Activated naive CD4-positive, alpha-beta T cell treated with anti-CD3 and anti-CD28 coated beads, Interleukin-2, amount 10 ng/mL, durations not matched to agents 7 days and 5 days (primary cell): ENCODE measurements around the gene CASR.

ENCODE experiments used
- CTCF ChIA-PET: fragments of 350-600 bp; sonication (Branson Sonifier 250); formaldehyde crosslinking; loops from one replicate; lab custom pipeline; 2021; ENCODE audit warnings: antibody characterized with exemption; lab: Charles Lee
- DNase-seq: peaks from one replicate; pipeline ENCODE4 v3.0.0-alpha.2; 2020
- H3K27ac Mint-ChIP-seq: one replicate; pipeline ENCODE4 v1.8.0; 2021; ENCODE audit warnings: mild to moderate bottlenecking, moderate library complexity, mixed read lengths
- H3K27me3 Mint-ChIP-seq: one replicate; pipeline ENCODE4 v1.8.0; 2021; ENCODE audit warnings: mild to moderate bottlenecking, mixed read lengths
- H3K36me3 Mint-ChIP-seq: one replicate; pipeline ENCODE4 v1.8.0; 2021; ENCODE audit warnings: mixed read lengths
- H3K4me1 Mint-ChIP-seq: one replicate; pipeline ENCODE4 v1.8.0; 2021; ENCODE audit warnings: mixed read lengths
- H3K4me3 Mint-ChIP-seq: one replicate; pipeline ENCODE4 v1.8.0; 2021; ENCODE audit warnings: mild to moderate bottlenecking, moderate library complexity, mixed read lengths
- H3K9me3 Mint-ChIP-seq: one replicate; pipeline ENCODE4 v1.8.0; 2021; ENCODE audit warnings: mixed read lengths

CASR gene

DNA sequence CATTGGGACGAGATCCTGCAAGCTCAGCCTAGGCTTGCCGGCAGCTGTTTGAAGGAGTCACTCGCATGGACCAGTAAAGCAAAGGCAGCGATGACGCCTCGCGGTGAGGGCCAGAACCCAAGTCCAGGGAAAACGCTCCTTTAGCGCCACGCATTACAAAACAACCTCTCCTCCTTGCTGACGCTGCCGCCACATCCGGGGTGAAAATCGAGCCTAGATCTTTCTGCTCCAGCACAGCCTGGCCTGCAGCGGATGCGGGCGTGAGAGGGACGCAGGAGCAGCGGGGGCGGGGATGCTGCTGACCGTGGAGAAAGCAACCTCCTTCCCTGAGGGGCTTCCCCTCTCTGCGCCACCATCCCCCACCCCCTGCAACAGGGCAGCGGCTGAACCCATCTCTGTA, 46.7 kb downstream of the CASR start:
- no peak for DNase-seq
- CTCF ChIA-PET: no interaction called here
- peaks cover 33% of the 10 kb centered on the region for H3K27me3 Mint-ChIP-seq
- no peak overlapping the region for H3K4me3 Mint-ChIP-seq
- H3K36me3 Mint-ChIP-seq: no peaks in the 10 kb centered on the region
- no peaks in the 10 kb centered on the region for H3K9me3 Mint-ChIP-seq
- no peak overlapping the region for H3K27ac Mint-ChIP-seq
- peaks cover 19% of the 10 kb centered on the region for H3K4me1 Mint-ChIP-seq

GRCh38 chr3:122231465-122232157, 48.1 kb downstream of the CASR start:
- Mint-ChIP-seq H3K36me3 (no peaks in the 10 kb centered on the region), H3K27ac (no peak overlapping the region), H3K9me3 (no peaks in the 10 kb centered on the region), H3K4me3 (no peak overlapping the region), H3K4me1 (peaks cover 19% of the 10 kb centered on the region), H3K27me3 (peaks cover 33% of the 10 kb centered on the region)
- CTCF ChIA-PET: no interaction called here
- DNase-seq: no peak

GRCh38 chr3:122232485-122232884, 49.0 kb downstream of the CASR start:
- no peak for DNase-seq
- no peaks in the 10 kb centered on the region for H3K36me3 Mint-ChIP-seq
- H3K4me1 Mint-ChIP-seq: peaks cover 19% of the 10 kb centered on the region
- H3K27ac Mint-ChIP-seq: no peak overlapping the region
- peaks cover 33% of the 10 kb centered on the region for H3K27me3 Mint-ChIP-seq
- CTCF ChIA-PET: no interaction called here
- no peaks in the 10 kb centered on the region for H3K9me3 Mint-ChIP-seq
- H3K4me3 Mint-ChIP-seq: no peak overlapping the region

- Mint-ChIP-seq H3K4me3 (no peak overlapping the region), H3K27ac (peak overlapping the region; percentile 60), H3K4me1 (peaks cover 19% of the 10 kb centered on the region), H3K36me3 (no peaks in the 10 kb centered on the region), H3K27me3 (peaks cover 38% of the 10 kb centered on the region), H3K9me3 (no peaks in the 10 kb centered on the region)
- DNase-seq: no peak
- CTCF ChIA-PET: no interaction called here
These were observed 49.9 kb downstream of the CASR start for GRCh38 chr3:122233101-122233952.

GRCh38 chr3:122234117-122234516, 50.6 kb downstream of the CASR start:
- Mint-ChIP-seq H3K27ac (no peak overlapping the region), H3K9me3 (no peaks in the 10 kb centered on the region), H3K27me3 (peaks cover 39% of the 10 kb centered on the region), H3K4me1 (peaks cover 19% of the 10 kb centered on the region), H3K4me3 (no peak overlapping the region), H3K36me3 (no peaks in the 10 kb centered on the region)
- CTCF ChIA-PET: interaction anchor here (0.6 to 1.3 kb wide), 2 partner anchors 12 to 204 kb away, joined by 3 read pairs; no protein-coding TSS in a partner anchor
- DNase-seq: no peak

GRCh38 chr3:122235147-122235546, 51.7 kb downstream of the CASR start:
- Mint-ChIP-seq H3K4me3 (no peak overlapping the region), H3K4me1 (peaks cover 19% of the 10 kb centered on the region), H3K27me3 (peaks cover 46% of the 10 kb centered on the region), H3K36me3 (no peaks in the 10 kb centered on the region), H3K27ac (no peak overlapping the region), H3K9me3 (no peaks in the 10 kb centered on the region)
- DNase-seq: no peak
- CTCF ChIA-PET: interaction anchor here (1.3 kb wide), 1 partner anchor 11 kb away, joined by 3 read pairs; no protein-coding TSS in a partner anchor

DNA sequence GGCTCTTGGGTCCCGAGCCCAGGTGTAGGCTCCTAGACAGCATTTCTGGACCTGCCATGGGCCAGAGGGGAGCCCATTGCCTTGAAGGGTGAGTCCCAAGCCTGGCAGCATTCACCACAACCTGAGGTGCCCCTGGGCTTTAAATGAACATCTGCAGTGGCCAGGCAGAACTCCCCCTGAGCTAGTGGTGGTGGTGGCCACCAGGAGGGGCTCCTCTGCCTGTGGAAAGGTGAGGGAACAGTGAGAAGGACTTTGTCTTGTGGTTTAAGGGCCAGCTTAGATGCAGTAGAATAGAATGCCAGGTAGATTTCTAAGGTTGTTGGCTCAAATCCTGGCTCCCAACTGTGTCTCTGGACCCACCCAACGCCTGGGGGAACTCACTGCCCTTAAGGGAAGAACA, 55.6 kb downstream of the CASR start:
- no peak for DNase-seq
- no peaks in the 10 kb centered on the region for H3K9me3 Mint-ChIP-seq
- H3K27me3 Mint-ChIP-seq: peaks cover 43% of the 10 kb centered on the region
- H3K4me1 Mint-ChIP-seq: no peaks in the 10 kb centered on the region
- CTCF ChIA-PET: no interaction called here
- H3K4me3 Mint-ChIP-seq: no peak overlapping the region
- no peaks in the 10 kb centered on the region for H3K36me3 Mint-ChIP-seq
- H3K27ac Mint-ChIP-seq: no peak overlapping the region

DNA sequence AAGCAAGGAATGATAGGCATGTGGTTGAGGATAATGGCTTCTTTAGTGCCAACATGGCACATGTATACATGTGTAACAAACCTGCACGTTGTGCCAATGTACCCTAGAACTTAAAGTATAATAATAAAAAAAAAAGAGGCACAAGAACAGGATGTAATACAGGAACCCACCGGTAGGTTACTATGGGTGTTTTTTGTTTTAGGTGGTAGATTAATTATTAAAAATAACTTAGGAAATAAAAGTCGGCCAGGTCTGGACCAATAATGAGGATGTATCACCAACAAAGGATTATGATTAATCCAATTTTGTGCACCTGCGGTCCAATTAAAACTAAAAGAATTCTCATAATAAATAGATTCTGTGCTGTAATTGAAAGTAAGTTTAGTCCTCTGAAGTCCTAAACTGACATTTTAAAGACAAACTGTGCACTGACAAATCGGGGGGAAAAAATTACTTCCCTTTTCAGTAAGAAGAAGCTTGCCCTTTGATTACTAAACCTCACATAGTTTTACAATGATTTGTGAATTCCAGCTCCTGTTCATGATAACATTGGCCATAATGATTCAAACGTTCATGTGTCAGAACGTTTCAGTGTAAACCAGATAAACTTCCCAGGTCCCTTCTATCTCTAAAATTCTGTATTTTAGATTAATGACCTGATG, 62.2 kb downstream of the CASR start:
- H3K4me1 Mint-ChIP-seq: peaks cover 17% of the 10 kb centered on the region
- no peaks in the 10 kb centered on the region for H3K36me3 Mint-ChIP-seq
- H3K27ac Mint-ChIP-seq: no peak overlapping the region
- CTCF ChIA-PET: interaction anchor here (0.7 to 2.0 kb wide), 4 partner anchors 8 to 473 kb away, joined by 3 to 5 read pairs (median 3); no protein-coding TSS in a partner anchor
- H3K4me3 Mint-ChIP-seq: peak overlapping the region; percentile 63
- peaks cover 20% of the 10 kb centered on the region for H3K27me3 Mint-ChIP-seq
- no peaks in the 10 kb centered on the region for H3K9me3 Mint-ChIP-seq
- no peak for DNase-seq

DNA sequence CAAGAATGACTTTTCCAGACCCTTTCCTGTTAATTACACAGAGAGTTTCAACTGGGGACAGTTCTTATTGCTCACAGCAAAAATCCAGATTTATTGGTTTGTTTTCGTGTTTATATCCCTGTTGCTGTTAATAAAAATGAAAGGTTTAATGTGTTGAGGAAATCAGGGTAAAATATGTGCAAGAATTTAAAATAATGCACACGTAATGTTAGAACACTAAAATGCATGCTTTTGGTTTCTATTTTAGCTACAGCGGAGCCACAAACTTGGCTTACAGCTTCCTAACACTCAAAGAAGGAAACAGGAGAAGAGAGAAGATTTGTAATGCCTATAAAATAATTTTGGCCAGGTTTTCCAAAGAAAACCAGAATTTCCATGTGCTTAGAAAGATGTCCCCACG, 62.7 kb downstream of the CASR start:
- H3K27ac Mint-ChIP-seq: no peak overlapping the region
- CTCF ChIA-PET: interaction anchor here (0.6 to 2.0 kb wide), 6 partner anchors 9 to 1369 kb away, joined by 3 to 5 read pairs (median 3); no protein-coding TSS in a partner anchor
- H3K27me3 Mint-ChIP-seq: peaks cover 14% of the 10 kb centered on the region
- peaks cover 17% of the 10 kb centered on the region for H3K4me1 Mint-ChIP-seq
- H3K4me3 Mint-ChIP-seq: peak overlapping the region; percentile 63
- H3K9me3 Mint-ChIP-seq: no peaks in the 10 kb centered on the region
- H3K36me3 Mint-ChIP-seq: no peaks in the 10 kb centered on the region
- DNase-seq: no peak

DNA sequence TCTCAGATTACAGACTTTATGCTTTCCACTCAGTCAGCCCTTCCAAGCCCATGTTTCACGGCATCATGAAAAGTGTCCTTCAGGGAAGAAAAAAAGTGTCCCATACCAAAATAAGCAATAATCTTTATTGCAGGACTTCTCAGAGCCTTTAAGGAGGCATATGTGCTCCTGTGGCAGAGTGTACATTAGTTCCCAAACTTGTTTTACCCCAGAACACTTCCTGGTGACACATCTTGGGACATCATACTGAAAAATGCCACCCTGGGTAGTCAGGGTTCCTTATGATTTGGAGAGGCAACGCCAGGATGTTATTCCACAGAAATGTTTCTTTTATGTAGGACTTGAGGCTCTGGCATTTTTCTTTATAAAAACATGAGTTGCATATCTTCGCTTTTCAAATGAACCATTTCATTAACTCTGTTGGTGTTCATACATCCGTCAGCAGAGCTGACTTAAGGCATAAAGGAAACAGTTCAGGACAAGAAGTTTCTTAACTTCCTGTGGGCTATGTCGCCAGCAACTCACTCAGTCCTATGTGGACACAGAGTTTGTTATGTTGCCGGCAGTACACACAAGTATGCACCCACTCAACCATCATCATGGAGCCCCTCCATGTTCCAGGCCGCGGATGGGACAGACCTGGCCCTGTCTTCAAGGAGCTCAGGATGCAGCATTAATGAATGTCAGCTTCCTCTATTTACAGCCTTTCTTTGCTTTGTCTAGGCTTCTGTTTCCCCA, 63.8 kb downstream of the CASR start:
- Mint-ChIP-seq H3K9me3 (no peaks in the 10 kb centered on the region), H3K36me3 (no peaks in the 10 kb centered on the region), H3K27ac (no peak overlapping the region), H3K27me3 (peaks cover 10% of the 10 kb centered on the region), H3K4me3 (no peak overlapping the region), H3K4me1 (peaks cover 17% of the 10 kb centered on the region)
- CTCF ChIA-PET: interaction anchor here (1.4 to 2.1 kb wide), 4 partner anchors 8 to 147 kb away, joined by 3 to 7 read pairs (median 5); no protein-coding TSS in a partner anchor
- DNase-seq: no peak

GRCh38 chr3:122247825-122248185, 64.3 kb downstream of the CASR start:
- peaks cover 7% of the 10 kb centered on the region for H3K27me3 Mint-ChIP-seq
- no peak for DNase-seq
- no peak overlapping the region for H3K4me3 Mint-ChIP-seq
- peaks cover 17% of the 10 kb centered on the region for H3K4me1 Mint-ChIP-seq
- no peak overlapping the region for H3K27ac Mint-ChIP-seq
- no peaks in the 10 kb centered on the region for H3K9me3 Mint-ChIP-seq
- CTCF ChIA-PET: interaction anchor here (0.7 to 2.1 kb wide), 4 partner anchors 8 to 148 kb away, joined by 3 to 7 read pairs (median 4); no protein-coding TSS in a partner anchor
- no peaks in the 10 kb centered on the region for H3K36me3 Mint-ChIP-seq

- Mint-ChIP-seq H3K4me1 (peaks cover 14% of the 10 kb centered on the region), H3K4me3 (no peak overlapping the region), H3K27me3 (no peaks in the 10 kb centered on the region), H3K9me3 (no peaks in the 10 kb centered on the region), H3K27ac (no peak overlapping the region), H3K36me3 (no peaks in the 10 kb centered on the region)
- no peak for DNase-seq
- CTCF ChIA-PET: interaction anchor here (0.6 to 1.0 kb wide), 2 partner anchors 147 to 369 kb away, joined by 3 to 4 read pairs; no protein-coding TSS in a partner anchor
These were observed 68.0 kb downstream of the CASR start for GRCh38 chr3:122251428-122251827.

GRCh38 chr3:122253581-122253980, 70.1 kb downstream of the CASR start:
- peaks cover 7% of the 10 kb centered on the region for H3K4me1 Mint-ChIP-seq
- no peaks in the 10 kb centered on the region for H3K36me3 Mint-ChIP-seq
- no peaks in the 10 kb centered on the region for H3K9me3 Mint-ChIP-seq
- H3K4me3 Mint-ChIP-seq: no peak overlapping the region
- H3K27ac Mint-ChIP-seq: no peak overlapping the region
- no peak for DNase-seq
- CTCF ChIA-PET: interaction anchor here (9.4 kb wide), 1 partner anchor 151 kb away, joined by 111 read pairs; no protein-coding TSS in a partner anchor
- peaks cover under 1% of the 10 kb centered on the region for H3K27me3 Mint-ChIP-seq
